HepG2 (cell line): ENCODE data around the gene TCTA. TPM values are rescaled to one million over a fixed set of nuclear protein-coding genes. Genes with fewer than 3 reads are reported as not detected.
A peak's percentile ranks its signal among the peaks of the same experiment; 100 is the strongest.

Experiments
- KDM2A ChIP-seq: sonication (generic); formaldehyde crosslinking; IDR thresholded peaks from 2 replicates; pipeline ENCODE4 v1.4.0; 2020; ENCODE audit warnings: low read depth, missing genetic modification reagents, borderline replicate concordance
- MED13 ChIP-seq: sonication (generic); formaldehyde crosslinking; IDR thresholded peaks from 2 replicates; pipeline ENCODE4 v1.5.0; 2020; ENCODE audit warnings: missing genetic modification reagents
- PATZ1 ChIP-seq: sonication (generic); formaldehyde crosslinking; IDR thresholded peaks from 2 replicates; pipeline ENCODE4 v1.4.0; 2020; ENCODE audit warnings: missing genetic modification reagents
- REST ChIP-seq, 2 experiments: IDR thresholded peaks; 2 replicates each; pipeline ENCODE4 v1.6.1; 2011 to 2012; ENCODE audit warnings: low read length in 2 of 2, borderline replicate concordance in 1 of 2, low read depth in 1 of 2, mild to moderate bottlenecking in 1 of 2, moderate library complexity in 1 of 2
- ZNF468 ChIP-seq: sonication (generic); formaldehyde crosslinking; IDR thresholded peaks from 2 replicates; pipeline ENCODE4 v1.8.0; 2022; ENCODE audit warnings: mild to moderate bottlenecking, moderate library complexity, missing genetic modification reagents
- ZNF558 ChIP-seq: sonication (generic); formaldehyde crosslinking; IDR thresholded peaks from 2 replicates; pipeline ENCODE4 v1.9.0; 2022; ENCODE audit warnings: mild to moderate bottlenecking, missing genetic modification reagents, borderline replicate concordance
- ZNF639 ChIP-seq: conservative IDR thresholded peaks from 2 replicates; pipeline ENCODE4 v1.6.1; 2018; ENCODE audit warnings: missing genetic modification reagents
- ZNF737 ChIP-seq: sonication (generic); formaldehyde crosslinking; IDR thresholded peaks from 2 replicates; pipeline ENCODE4 v1.5.0; 2020; ENCODE audit warnings: missing genetic modification reagents, mild to moderate bottlenecking, borderline replicate concordance
- ZNF784 ChIP-seq: sonication (generic); formaldehyde crosslinking; IDR thresholded peaks from 2 replicates; pipeline ENCODE4 v1.5.1; 2020; ENCODE audit warnings: missing genetic modification reagents, mild to moderate bottlenecking, borderline replicate concordance
- ZNF83 ChIP-seq: sonication (generic); formaldehyde crosslinking; IDR thresholded peaks from 2 replicates; pipeline ENCODE4 v1.4.0; 2020; ENCODE audit warnings: missing genetic modification reagents, mild to moderate bottlenecking, borderline replicate concordance
- ZSCAN30 ChIP-seq: sonication (generic); formaldehyde crosslinking; IDR thresholded peaks from 2 replicates; pipeline ENCODE4 v1.5.0; 2020; ENCODE audit warnings: mild to moderate bottlenecking, missing genetic modification reagents
- polyA plus RNA-seq, 8 experiments: library from polyadenylated mRNA; depleted of rRNA in 3 of 8; stranded (reverse) in 7 of 8; unstranded in 1 of 8; fragments of >200 nt; fragmentation: Illumina TruSeq in 4 of 8; extraction: Trizol in 4 of 8; gene quantifications; 2 replicates each; pipeline versions ENCODE4 v1.2.1 to v1.2.3, GENCODE V29; 2011 to 2016; ENCODE audit warnings: low read depth in 4 of 8, missing spikeins in 1 of 8, mixed read lengths in 1 of 8; ENCODE audit not compliant: insufficient read depth in 1 of 8
- total RNA-seq, 5 experiments: library from RNA; depleted of rRNA; stranded (reverse); fragments of >200 nt; fragmentation: Illumina TruSeq; extraction: Trizol; gene quantifications; 2 replicates each; pipeline ENCODE4 v1.2.3, GENCODE V29; 2016; ENCODE audit warnings: low read depth in 1 of 5
- TF ChIP-seq, protein P1 (sequence below): sonication (generic); formaldehyde crosslinking; IDR thresholded peaks from 2 replicates; pipeline ENCODE4 v1.5.0; 2020; ENCODE audit warnings: mild to moderate bottlenecking, missing genetic modification reagents
- TF ChIP-seq, protein P2 (sequence below): sonication (generic); formaldehyde crosslinking; IDR thresholded peaks from 2 replicates; pipeline ENCODE4 v1.5.0; 2020; ENCODE audit warnings: missing genetic modification reagents

Gene TCTA
- total and polyA plus RNA-seq, 2 of the 13 experiments (the other 11 are each of a cell fraction or from before 2014, with no cell fraction given), result 8.3 to 13.2 TPM

GRCh38 chr3:49411535-49411967, 672 bp upstream of the TCTA start (continued):
- TF ChIP-seq, protein P1, sequence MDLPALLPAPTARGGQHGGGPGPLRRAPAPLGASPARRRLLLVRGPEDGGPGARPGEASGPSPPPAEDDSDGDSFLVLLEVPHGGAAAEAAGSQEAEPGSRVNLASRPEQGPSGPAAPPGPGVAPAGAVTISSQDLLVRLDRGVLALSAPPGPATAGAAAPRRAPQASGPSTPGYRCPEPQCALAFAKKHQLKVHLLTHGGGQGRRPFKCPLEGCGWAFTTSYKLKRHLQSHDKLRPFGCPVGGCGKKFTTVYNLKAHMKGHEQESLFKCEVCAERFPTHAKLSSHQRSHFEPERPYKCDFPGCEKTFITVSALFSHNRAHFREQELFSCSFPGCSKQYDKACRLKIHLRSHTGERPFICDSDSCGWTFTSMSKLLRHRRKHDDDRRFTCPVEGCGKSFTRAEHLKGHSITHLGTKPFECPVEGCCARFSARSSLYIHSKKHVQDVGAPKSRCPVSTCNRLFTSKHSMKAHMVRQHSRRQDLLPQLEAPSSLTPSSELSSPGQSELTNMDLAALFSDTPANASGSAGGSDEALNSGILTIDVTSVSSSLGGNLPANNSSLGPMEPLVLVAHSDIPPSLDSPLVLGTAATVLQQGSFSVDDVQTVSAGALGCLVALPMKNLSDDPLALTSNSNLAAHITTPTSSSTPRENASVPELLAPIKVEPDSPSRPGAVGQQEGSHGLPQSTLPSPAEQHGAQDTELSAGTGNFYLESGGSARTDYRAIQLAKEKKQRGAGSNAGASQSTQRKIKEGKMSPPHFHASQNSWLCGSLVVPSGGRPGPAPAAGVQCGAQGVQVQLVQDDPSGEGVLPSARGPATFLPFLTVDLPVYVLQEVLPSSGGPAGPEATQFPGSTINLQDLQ (CRISPR knock-in tag), result 0 out of 2 replicates have a peak, but pooled peaks have one; percentile 80
- TF ChIP-seq ZNF784 (0 out of 2 replicates have a peak, but pooled peaks have one; percentile 22), KDM2A (CRISPR knock-in tag) (peak; percentile 35; the same call in 1 of the 2 replicates), ZNF639 (CRISPR knock-in tag) (peak; percentile 92; the same call in 1 of the 2 replicates), PATZ1 (CRISPR knock-in tag) (0 out of 2 replicates have a peak, but pooled peaks have one; percentile 41), ZNF468 (CRISPR knock-in tag) (0 out of 2 replicates have a peak, but pooled peaks have one; percentile 17), ZNF83 (CRISPR knock-in tag) (no peak), ZSCAN30 (CRISPR knock-in tag) (no peak), REST (IDR thresholded peaks at IDR 0.05; ENCODE audit: borderline replicate concordance in 1 of 2, low read depth in 1 of 2, low read length in 2 of 2) (no peak), ZNF558 (peak; percentile 83; the same call in 1 of the 2 replicates), ZNF737 (no peak), MED13 (CRISPR knock-in tag) (no peak)
- TF ChIP-seq, protein P2, sequence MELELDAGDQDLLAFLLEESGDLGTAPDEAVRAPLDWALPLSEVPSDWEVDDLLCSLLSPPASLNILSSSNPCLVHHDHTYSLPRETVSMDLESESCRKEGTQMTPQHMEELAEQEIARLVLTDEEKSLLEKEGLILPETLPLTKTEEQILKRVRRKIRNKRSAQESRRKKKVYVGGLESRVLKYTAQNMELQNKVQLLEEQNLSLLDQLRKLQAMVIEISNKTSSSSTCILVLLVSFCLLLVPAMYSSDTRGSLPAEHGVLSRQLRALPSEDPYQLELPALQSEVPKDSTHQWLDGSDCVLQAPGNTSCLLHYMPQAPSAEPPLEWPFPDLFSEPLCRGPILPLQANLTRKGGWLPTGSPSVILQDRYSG (CRISPR knock-in tag), result no peak; the same call in 1 of the 2 replicates
